ENCODE data around the gene ATAD3B.

- TF ChIP-seq EZH2 (IDR thresholded peaks at IDR 0.05; ENCODE audit: insufficient read depth, poor library complexity, severe bottlenecking) (no peak), EZH2phosphoT487 (IDR thresholded peaks at IDR 0.05; ENCODE audit: insufficient read depth, low read depth) (no peak)
Measured at GRCh38 chr1:1436630-1437032, 34.9 kb upstream of the ATAD3B start.
